Dendritic cell treated with granulocyte-macrophage colony-stimulating factor and Interleukin-4, amounts not matched to agents 40 ng/mL and 50 ng/mL, for 4 days (primary cell): ENCODE measurements around the gene AATF.

Source experiments
- H3K27ac Mint-ChIP-seq: one replicate; pipeline ENCODE4 v1.8.0; 2022; ENCODE audit warnings: mild to moderate bottlenecking, mixed read lengths
- H3K27me3 Mint-ChIP-seq: one replicate; pipeline ENCODE4 v1.8.0; 2022; ENCODE audit warnings: mild to moderate bottlenecking, mixed read lengths
- H3K36me3 Mint-ChIP-seq: one replicate; pipeline ENCODE4 v1.8.0; 2022; ENCODE audit warnings: low read depth, mixed read lengths
- H3K4me1 Mint-ChIP-seq: one replicate; pipeline ENCODE4 v1.8.0; 2022; ENCODE audit warnings: low read depth, mixed read lengths
- H3K4me3 Mint-ChIP-seq: one replicate; pipeline ENCODE4 v1.8.0; 2022; ENCODE audit warnings: mild to moderate bottlenecking, moderate library complexity, mixed read lengths
- H3K9me3 Mint-ChIP-seq: one replicate; pipeline ENCODE4 v1.8.0; 2022; ENCODE audit warnings: mixed read lengths
- intact Hi-C: fragments of 100-400 bp; cut with micrococcal nuclease; formaldehyde crosslinking; loops from one replicate; pipeline ENCODE4 v1.15.0; 2022

The AATF gene

DNA sequence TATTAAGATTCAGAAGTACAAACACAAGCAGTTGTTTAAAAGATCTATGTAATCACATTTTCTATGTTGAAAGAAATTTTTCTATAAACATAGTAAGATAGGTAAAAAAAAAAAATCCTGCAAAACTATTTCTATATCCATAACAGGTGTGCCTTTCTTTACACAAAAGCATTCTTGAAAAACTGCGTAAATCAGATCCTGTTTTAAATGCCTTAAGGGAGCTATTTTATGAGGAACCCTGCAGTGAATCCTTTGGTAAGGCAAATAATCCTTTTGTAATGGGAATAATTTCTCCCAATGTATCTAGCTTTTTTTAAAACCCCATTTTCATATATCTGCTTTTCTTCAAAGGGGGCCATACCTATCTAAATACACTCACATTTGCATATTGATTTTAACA, 157.3 kb downstream of the AATF start:
- Mint-ChIP-seq H3K27me3 (no peaks in the 10 kb centered on the region), H3K4me1 (peaks cover 5% of the 10 kb centered on the region), H3K36me3 (peaks cover 86% of the 10 kb centered on the region), H3K4me3 (no peak overlapping the region), H3K27ac (no peak overlapping the region), H3K9me3 (no peaks in the 10 kb centered on the region)
- intact Hi-C loops, result no loop called here
